Measurements from ENCODE around the gene CLCC1. TPM values are rescaled to one million over a fixed set of nuclear protein-coding genes. Genes with fewer than 3 reads are reported as not detected.

The CLCC1 gene
- total RNA-seq, 1 donor from 2014 or later: 28.8 TPM

DNA sequence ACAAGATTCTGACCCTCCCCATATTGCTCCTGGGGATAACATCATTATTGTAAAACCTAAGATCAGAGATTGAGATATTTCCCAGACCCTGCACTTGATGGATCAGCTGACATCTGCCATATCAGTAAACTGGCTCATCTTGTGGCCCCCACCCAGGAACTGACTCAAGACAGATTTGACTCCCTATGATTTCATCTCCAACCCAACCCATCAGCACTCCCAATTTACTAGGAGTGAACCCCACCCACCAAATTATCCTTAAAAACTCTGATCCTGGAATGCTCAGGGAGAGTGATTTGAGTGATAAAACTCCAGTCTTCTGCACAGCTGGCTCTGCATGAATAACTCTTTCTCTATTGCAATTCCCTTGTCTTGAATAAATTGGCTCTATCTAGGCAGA lies 6.1 kb upstream of the CLCC1 start:
- no peak overlapping the region for H3K4me3 ChIP-seq
- intact Hi-C loops (cut with micrococcal nuclease): no loop called here
- H3K9me3 ChIP-seq (replicated peaks): no peaks in the 10 kb centered on the region
- peaks cover 30% of the 10 kb centered on the region for H3K36me3 ChIP-seq
- TF ChIP-seq, protein P1, sequence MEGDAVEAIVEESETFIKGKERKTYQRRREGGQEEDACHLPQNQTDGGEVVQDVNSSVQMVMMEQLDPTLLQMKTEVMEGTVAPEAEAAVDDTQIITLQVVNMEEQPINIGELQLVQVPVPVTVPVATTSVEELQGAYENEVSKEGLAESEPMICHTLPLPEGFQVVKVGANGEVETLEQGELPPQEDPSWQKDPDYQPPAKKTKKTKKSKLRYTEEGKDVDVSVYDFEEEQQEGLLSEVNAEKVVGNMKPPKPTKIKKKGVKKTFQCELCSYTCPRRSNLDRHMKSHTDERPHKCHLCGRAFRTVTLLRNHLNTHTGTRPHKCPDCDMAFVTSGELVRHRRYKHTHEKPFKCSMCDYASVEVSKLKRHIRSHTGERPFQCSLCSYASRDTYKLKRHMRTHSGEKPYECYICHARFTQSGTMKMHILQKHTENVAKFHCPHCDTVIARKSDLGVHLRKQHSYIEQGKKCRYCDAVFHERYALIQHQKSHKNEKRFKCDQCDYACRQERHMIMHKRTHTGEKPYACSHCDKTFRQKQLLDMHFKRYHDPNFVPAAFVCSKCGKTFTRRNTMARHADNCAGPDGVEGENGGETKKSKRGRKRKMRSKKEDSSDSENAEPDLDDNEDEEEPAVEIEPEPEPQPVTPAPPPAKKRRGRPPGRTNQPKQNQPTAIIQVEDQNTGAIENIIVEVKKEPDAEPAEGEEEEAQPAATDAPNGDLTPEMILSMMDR (IDR thresholded peaks at IDR 0.05; ENCODE audit: borderline replicate concordance): no peak
- no peaks in the 10 kb centered on the region for H3K27me3 ChIP-seq (ENCODE audit: low read depth)
- no peaks in the 10 kb centered on the region for H3K4me1 ChIP-seq
- no peak for DNase-seq
- H3K27ac ChIP-seq (replicated peaks): no peak overlapping the region

DNA sequence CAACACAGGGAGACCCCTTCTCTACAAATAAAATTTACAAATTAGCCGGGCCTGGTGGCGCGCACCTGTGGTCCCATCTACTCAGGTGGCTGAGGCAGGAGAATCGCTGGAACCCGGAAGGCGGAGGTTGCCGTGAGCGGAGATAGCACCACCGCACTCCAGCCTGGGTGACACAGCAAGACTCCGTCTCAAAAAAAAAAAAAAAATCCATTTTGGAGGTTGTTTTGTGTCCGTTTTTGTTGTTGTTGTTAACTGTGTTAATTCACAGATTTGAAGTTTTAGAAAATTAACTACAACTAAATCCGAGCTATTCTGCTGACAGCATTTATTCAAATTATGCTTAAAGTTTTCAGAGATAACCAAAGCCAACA lies 618 bp downstream of the CLCC1 start:
- H3K4me1 ChIP-seq: peaks cover 37% of the 10 kb centered on the region
- H3K9me3 ChIP-seq (replicated peaks): no peaks in the 10 kb centered on the region
- DNase-seq: no peak
- H3K27ac ChIP-seq (replicated peaks): peak overlapping the region; percentile 99
- H3K4me3 ChIP-seq: peak overlapping the region; percentile 88
- no peaks in the 10 kb centered on the region for H3K27me3 ChIP-seq (ENCODE audit: low read depth)
- intact Hi-C loops (cut with micrococcal nuclease): no loop called here
- TF ChIP-seq, protein P1 (IDR thresholded peaks at IDR 0.05; ENCODE audit: borderline replicate concordance): no peak
- peaks cover 8% of the 10 kb centered on the region for H3K36me3 ChIP-seq

DNA sequence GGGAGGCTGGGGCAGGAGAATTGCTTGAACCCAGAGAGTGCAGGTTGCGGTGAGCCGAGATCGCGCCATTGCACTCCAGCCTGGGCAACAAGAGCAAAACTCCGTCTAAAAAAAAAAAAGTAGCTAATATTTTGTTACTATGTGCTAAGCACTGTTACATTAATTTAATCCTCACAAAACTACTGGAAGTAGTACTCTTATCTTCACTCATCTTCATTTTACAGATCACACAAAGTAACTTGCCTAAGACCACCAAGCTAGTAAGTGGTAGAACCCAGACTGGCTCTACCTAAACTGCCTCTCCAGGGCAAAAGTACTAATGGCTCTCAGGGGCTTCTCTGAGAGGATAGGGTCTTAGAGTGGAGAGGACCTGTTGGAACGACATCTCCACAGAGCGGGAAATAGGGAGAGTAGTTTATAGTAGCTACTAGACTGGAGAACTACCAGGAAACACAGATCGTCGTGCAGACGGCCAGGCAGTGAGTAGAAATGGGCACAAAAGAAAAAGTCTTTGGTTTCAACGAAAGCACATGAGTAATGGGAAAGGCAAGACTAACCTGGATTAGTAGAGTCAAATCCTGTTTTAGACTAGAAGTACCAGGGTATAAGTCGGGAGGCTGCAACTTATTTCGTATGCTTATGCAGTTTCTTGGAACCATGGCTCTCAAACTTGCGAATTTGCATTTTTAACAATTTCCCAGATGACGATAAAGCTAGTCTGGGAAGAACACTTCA lies 1.4 kb downstream of the CLCC1 start:
- intact Hi-C loops (cut with micrococcal nuclease): no loop called here
- TF ChIP-seq, protein P1 (IDR thresholded peaks at IDR 0.05; ENCODE audit: borderline replicate concordance): no peak
- DNase-seq: no peak
- Histone ChIP-seq H3K27ac (replicated peaks) (peak overlapping the region; percentile 99), H3K4me3 (peak overlapping the region; percentile 88), H3K27me3 (ENCODE audit: low read depth) (no peaks in the 10 kb centered on the region), H3K36me3 (peaks cover 8% of the 10 kb centered on the region), H3K4me1 (peaks cover 41% of the 10 kb centered on the region), H3K9me3 (replicated peaks) (no peaks in the 10 kb centered on the region)

DNA sequence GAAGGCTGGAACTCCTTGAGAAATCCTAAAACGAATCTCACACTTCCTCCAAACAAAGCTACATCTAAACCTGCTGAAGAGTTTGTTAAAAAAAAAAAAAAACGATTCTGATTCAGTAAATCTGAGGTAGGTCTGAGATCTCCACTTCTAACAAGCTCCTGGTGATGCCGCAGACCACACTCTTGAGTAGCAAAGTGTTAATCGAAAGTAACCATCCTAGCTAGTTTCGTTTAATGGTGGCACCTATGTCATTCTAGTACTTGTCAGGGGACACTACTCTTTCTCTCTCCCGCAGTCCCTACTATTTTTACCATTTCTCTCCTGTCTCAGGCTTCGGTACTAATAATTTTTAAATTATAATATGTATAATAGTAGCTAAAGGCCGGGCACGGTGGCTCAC lies 2.1 kb downstream of the CLCC1 start:
- H3K9me3 ChIP-seq (replicated peaks): no peaks in the 10 kb centered on the region
- H3K4me1 ChIP-seq: peaks cover 41% of the 10 kb centered on the region

DNA sequence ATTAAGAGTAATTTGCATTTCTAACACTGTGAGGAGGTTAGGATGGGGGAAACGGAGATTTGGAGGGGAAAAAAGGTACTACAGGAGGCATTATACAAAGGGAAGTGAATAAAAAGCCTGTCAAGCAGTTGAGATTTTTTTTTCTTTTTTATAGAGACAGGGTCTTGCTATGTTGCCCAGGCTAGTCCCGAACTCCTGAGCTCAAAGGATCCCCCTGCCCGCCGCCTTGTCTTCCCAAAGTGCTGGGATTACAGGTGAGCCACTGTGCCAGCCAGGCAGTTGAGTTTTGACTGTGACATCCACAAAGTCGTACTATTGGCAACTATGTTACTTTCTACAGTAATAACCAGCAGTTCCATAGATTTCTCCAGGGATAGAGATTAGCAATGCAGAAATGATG lies 2.6 kb downstream of the CLCC1 start:
- Histone ChIP-seq H3K36me3 (peaks cover 11% of the 10 kb centered on the region), H3K4me3 (no peak overlapping the region), H3K9me3 (replicated peaks) (no peaks in the 10 kb centered on the region), H3K4me1 (peaks cover 41% of the 10 kb centered on the region), H3K27me3 (ENCODE audit: low read depth) (no peaks in the 10 kb centered on the region), H3K27ac (replicated peaks) (no peak overlapping the region)
- intact Hi-C loops (cut with micrococcal nuclease): no loop called here
- TF ChIP-seq, protein P1 (IDR thresholded peaks at IDR 0.05; ENCODE audit: borderline replicate concordance): no peak
- no peak for DNase-seq

More for the DNA sequence above, 2.1 kb downstream of the CLCC1 start:
- Histone ChIP-seq H3K4me3 (no peak overlapping the region), H3K27me3 (ENCODE audit: low read depth) (no peaks in the 10 kb centered on the region), H3K27ac (replicated peaks) (no peak overlapping the region), H3K36me3 (peaks cover 8% of the 10 kb centered on the region)
- intact Hi-C loops (cut with micrococcal nuclease): no loop called here
- TF ChIP-seq, protein P1 (IDR thresholded peaks at IDR 0.05; ENCODE audit: borderline replicate concordance): no peak
- DNase-seq: no peak

Data from left ventricle myocardium inferior (tissue), 1 donor.